Gastrocnemius medialis (tissue), 4 donors: ENCODE data around the gene NLRC5. TPM values are rescaled to one million over a fixed set of nuclear protein-coding genes. Genes with fewer than 3 reads are reported as not detected.

Experiments
- ATAC-seq, 2 donors: fragments of 150-250 bp; one replicate each; pipeline ENCODE4 v1.9.1; 2016
- DNase-seq, 2 donors: peaks; one replicate each; pipeline ENCODE4 v3.0.0-alpha.2; 2019
- H3K27ac ChIP-seq, 4 donors: fragments of 200-600 bp; sonication (generic); 1 replicate in 1 of 4; 2 replicates in 3 of 4; pipeline ENCODE4 v1.5.1; 2016 to 2018; ENCODE audit warnings: mild to moderate bottlenecking in 2 of 4, moderate library complexity in 1 of 4
- H3K27me3 ChIP-seq, 3 donors: fragments of 200-600 bp; sonication (generic) in 2 of 3; 1 replicate in 1 of 3; 2 replicates in 2 of 3; pipeline versions ENCODE4 v1.5.1 to v1.6.0; 2016 to 2019; ENCODE audit warnings: mild to moderate bottlenecking in 1 of 3, moderate library complexity in 1 of 3
- H3K36me3 ChIP-seq, 2 donors: fragments of 200-600 bp; sonication (generic) in 1 of 2; one replicate each; pipeline ENCODE4 v1.5.1; 2017 to 2018
- H3K4me1 ChIP-seq, 2 donors: fragments of 200-600 bp; sonication (generic) in 1 of 2; one replicate each; pipeline ENCODE4 v1.5.1; 2016 to 2017; ENCODE audit warnings: mild to moderate bottlenecking in 2 of 2
- H3K4me3 ChIP-seq, 4 donors: fragments of 200-600 bp; sonication (generic) in 3 of 4; 1 replicate in 1 of 4; 2 replicates in 3 of 4; pipeline ENCODE4 v1.5.1; 2016 to 2019; ENCODE audit warnings: mild to moderate bottlenecking in 2 of 4
- H3K9me3 ChIP-seq, 3 donors: fragments of 200-600 bp; sonication (generic) in 2 of 3; 1 replicate in 1 of 3; 2 replicates in 2 of 3; pipeline ENCODE4 v1.5.1; 2016 to 2019
- CTCF ChIP-seq, 5 experiments: fragments of 450-650 bp in 3 of 5; fragments of 200-600 bp in 2 of 5; sonication (generic) in 2 of 5; IDR thresholded peaks in 4 of 5; conservative IDR thresholded peaks in 1 of 5; 1 replicate in 4 of 5; 2 replicates in 1 of 5; pipeline ENCODE4 v1.5.1; 2016 to 2019; ENCODE audit warnings: antibody characterized with exemption in 5 of 5, mild to moderate bottlenecking in 3 of 5, moderate library complexity in 3 of 5
- POLR2A ChIP-seq, 2 donors: fragments of 450-650 bp; IDR thresholded peaks; one replicate each; pipeline ENCODE4 v1.6.1; 2017; ENCODE audit warnings: antibody characterized with exemption in 2 of 2, mild to moderate bottlenecking in 2 of 2, moderate library complexity in 2 of 2
- in situ Hi-C, 4 donors: fragments of 200-750 bp; cut with MboI; loops; one replicate each; pipeline versions ENCODE4 v1.15.0 to v1.8.0; 2017; ENCODE audit warnings: low sequenced_read_pairs in 4 of 4
- intact Hi-C: fragments of 100-400 bp; cut with DNase I; formaldehyde crosslinking; loops from one replicate; pipeline ENCODE4 v1.15.1; 2023; ENCODE audit warnings: low total_unique reads
- total RNA-seq, 4 donors: library from RNA; depleted of rRNA; stranded (reverse); fragments of >200 nt; gene quantifications; one replicate each; pipeline versions ENCODE4 v1.1.0 to v1.2.3, GENCODE V29; 2016

Gene NLRC5
- total RNA-seq, 4 donors from 2014 or later, result 2.5 to 9.4 (median 5.1) TPM

DNA sequence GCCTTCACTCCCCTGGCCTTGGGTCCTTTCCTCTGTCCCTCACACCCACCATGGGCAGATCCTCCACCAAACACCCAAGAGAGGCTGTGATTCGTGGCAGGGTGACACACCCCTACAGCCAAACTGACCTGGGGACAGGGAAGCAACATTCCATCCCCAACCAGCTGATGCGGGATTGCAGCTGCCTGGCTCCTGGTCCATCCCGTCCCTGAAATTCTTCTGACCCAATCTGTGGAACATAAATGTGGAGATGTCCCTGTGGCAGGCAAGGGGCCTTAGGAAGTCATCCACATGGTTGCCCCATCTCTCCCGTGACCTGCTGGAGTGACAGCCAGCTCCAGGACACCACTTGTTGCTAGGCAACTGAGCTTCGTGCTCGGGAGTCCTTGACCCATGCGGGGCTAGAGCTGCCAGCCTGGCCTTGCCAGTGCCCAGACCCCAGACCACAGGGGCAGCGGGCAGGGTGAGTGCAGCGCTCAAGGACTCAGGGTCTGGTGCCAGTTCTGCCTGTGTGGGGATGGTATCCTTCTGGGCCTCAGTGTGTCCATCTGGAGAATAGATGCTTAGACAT, 69.0 kb downstream of the NLRC5 start:
- no peaks in the 10 kb centered on the region for H3K27me3 ChIP-seq
- no peak overlapping the region for H3K4me3 ChIP-seq
- no peak overlapping the region for H3K27ac ChIP-seq
- intact Hi-C loops, result no loop called here
- DNase-seq, result no peak
- TF ChIP-seq CTCF (IDR thresholded peaks at IDR 0.05 in 4 of 5, conservative IDR thresholded peaks at IDR 0.05 in 1 of 5) (no peak), POLR2A (IDR thresholded peaks at IDR 0.05) (no peak)
- ATAC-seq, result no peak
- H3K36me3 ChIP-seq, result no peaks in the 10 kb centered on the region
- no peaks in the 10 kb centered on the region for H3K9me3 ChIP-seq
- in situ Hi-C loops, result no loop called here
- H3K4me1 ChIP-seq, result peaks cover 17 to 20% of the 10 kb centered on the region in 2 donors

DNA sequence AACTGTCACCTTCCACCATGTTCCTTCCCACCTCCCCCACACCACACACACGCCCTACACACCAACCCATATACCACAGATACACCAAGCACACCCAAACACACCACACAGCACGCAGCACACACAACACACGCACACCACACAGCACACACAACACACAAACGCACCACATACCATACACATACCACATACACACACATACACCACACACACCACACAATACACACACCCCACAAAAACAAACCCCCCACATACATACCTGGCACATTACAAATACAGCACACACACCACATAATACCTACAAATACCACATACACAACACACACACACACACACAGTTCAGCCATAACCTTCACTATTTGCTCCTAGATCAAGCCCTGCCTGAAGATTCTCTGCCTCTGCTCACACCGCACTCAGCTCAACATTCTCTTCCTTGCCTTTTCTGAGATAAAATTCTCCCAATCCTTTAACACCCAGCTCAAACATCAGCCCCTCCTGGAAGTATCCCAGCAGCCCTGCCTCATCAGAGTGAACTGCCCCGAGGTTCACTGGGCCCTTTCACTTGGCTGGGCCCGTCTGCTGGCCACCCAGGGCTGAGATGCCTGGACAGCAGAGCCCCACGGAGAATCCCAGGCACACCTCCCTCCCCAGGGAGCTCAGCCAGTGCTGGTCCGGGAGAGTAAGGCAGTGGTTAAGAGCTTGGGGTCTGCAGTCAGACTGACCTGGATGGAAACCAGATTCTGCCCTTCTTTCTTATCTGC, 71.1 kb downstream of the NLRC5 start:
- in situ Hi-C loops, result no loop called here
- intact Hi-C loops, result loop anchor here (1.0 to 5.0 kb wide), 4 partner anchors 32 to 453 kb away; partner anchors contain the start of genes CPNE2, HERPUD1, MT1X and MT2A
- ATAC-seq (peak in 1 of 2 donors; percentile 29), DNase-seq (no peak)
- no peak for TF ChIP-seq POLR2A (IDR thresholded peaks at IDR 0.05)
- TF ChIP-seq CTCF (IDR thresholded peaks at IDR 0.05 in 4 of 5, conservative IDR thresholded peaks at IDR 0.05 in 1 of 5), result no peak
- Histone ChIP-seq H3K27me3 (no peaks in the 10 kb centered on the region), H3K4me1 (peaks cover 17 to 20% of the 10 kb centered on the region in 2 donors), H3K4me3 (no peak overlapping the region), H3K27ac (peak overlapping the region; percentile 83 to 89 (median 85)), H3K9me3 (no peaks in the 10 kb centered on the region), H3K36me3 (no peaks in the 10 kb centered on the region)

GRCh38 chr16:57061084-57061905, 71.9 kb downstream of the NLRC5 start:
- intact Hi-C loops, result loop anchor here (1.0 to 5.0 kb wide), 4 partner anchors 31 to 454 kb away; partner anchors contain the start of genes CPNE2, HERPUD1, MT1X and MT2A

More at GRCh38 chr16:57061084-57061905, 71.9 kb downstream of the NLRC5 start:
- H3K27me3 ChIP-seq, result no peaks in the 10 kb centered on the region
- ATAC-seq, result peak; percentile 89 to 94
- peak in 1 of 5 experiments; percentile 27 for TF ChIP-seq CTCF (IDR thresholded peaks at IDR 0.05 in 4 of 5, conservative IDR thresholded peaks at IDR 0.05 in 1 of 5)
- peak; percentile 48 to 69 for TF ChIP-seq POLR2A (IDR thresholded peaks at IDR 0.05)
- H3K4me1 ChIP-seq, result peaks cover 17 to 20% of the 10 kb centered on the region in 2 donors
- no peaks in the 10 kb centered on the region for H3K36me3 ChIP-seq
- peak overlapping the region in 3 of 4 donors; percentile 11 to 32 (median 23) for H3K4me3 ChIP-seq
- peak; percentile 85 to 97 for DNase-seq
- in situ Hi-C loops, result no loop called here
- no peaks in the 10 kb centered on the region for H3K9me3 ChIP-seq
- H3K27ac ChIP-seq, result peak overlapping the region; percentile 83 to 89 (median 85)
